Progenitor cell of endocrine pancreas (in vitro differentiated cells): Measurements from ENCODE around the gene WDR44. TPM values are rescaled to one million over a fixed set of nuclear protein-coding genes. Genes with fewer than 3 reads are reported as not detected.

ENCODE experiments used
- DNase-seq: peaks from one replicate; pipeline ENCODE4 v3.0.0; 2021; ENCODE audit warnings: low spot score; ENCODE audit not compliant: unreplicated experiment
- H3K27ac Mint-ChIP-seq: 2 replicates; pipeline ENCODE4 v1.8.0; 2021; ENCODE audit warnings: mild to moderate bottlenecking, moderate library complexity, mixed read lengths
- H3K27me3 Mint-ChIP-seq: 2 replicates; pipeline ENCODE4 v1.8.0; 2021; ENCODE audit warnings: mixed read lengths
- H3K36me3 Mint-ChIP-seq: 2 replicates; pipeline ENCODE4 v1.8.0; 2022; ENCODE audit warnings: mixed read lengths; ENCODE audit not compliant: insufficient read depth
- H3K4me1 Mint-ChIP-seq: 2 replicates; pipeline ENCODE4 v1.8.0; 2021; ENCODE audit warnings: low read depth, mixed read lengths
- H3K4me3 Mint-ChIP-seq: 2 replicates; pipeline ENCODE4 v1.8.0; 2021; ENCODE audit warnings: low read depth, mild to moderate bottlenecking, moderate library complexity, mixed read lengths
- H3K9me3 Mint-ChIP-seq: 2 replicates; pipeline ENCODE4 v1.8.0; 2021; ENCODE audit warnings: low read depth, mixed read lengths
- total RNA-seq: library from RNA; stranded (reverse); gene quantifications from 2 replicates; pipeline ENCODE4 v1.2.1, GENCODE V29; 2021
- TF ChIP-seq, protein P1 (sequence below): fragments of 200-600 bp; sonication (generic); IDR thresholded peaks from one replicate; pipeline ENCODE4 v1.5.0; 2021; ENCODE audit warnings: antibody characterized with exemption, mild to moderate bottlenecking; ENCODE audit not compliant: unreplicated experiment

The WDR44 gene
- total RNA-seq, 1 donor from 2014 or later: 11.8 TPM

GRCh38 chrX:118370921-118371624, 25.2 kb downstream of the WDR44 start:
- TF ChIP-seq, protein P1, sequence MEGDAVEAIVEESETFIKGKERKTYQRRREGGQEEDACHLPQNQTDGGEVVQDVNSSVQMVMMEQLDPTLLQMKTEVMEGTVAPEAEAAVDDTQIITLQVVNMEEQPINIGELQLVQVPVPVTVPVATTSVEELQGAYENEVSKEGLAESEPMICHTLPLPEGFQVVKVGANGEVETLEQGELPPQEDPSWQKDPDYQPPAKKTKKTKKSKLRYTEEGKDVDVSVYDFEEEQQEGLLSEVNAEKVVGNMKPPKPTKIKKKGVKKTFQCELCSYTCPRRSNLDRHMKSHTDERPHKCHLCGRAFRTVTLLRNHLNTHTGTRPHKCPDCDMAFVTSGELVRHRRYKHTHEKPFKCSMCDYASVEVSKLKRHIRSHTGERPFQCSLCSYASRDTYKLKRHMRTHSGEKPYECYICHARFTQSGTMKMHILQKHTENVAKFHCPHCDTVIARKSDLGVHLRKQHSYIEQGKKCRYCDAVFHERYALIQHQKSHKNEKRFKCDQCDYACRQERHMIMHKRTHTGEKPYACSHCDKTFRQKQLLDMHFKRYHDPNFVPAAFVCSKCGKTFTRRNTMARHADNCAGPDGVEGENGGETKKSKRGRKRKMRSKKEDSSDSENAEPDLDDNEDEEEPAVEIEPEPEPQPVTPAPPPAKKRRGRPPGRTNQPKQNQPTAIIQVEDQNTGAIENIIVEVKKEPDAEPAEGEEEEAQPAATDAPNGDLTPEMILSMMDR: no peak

GRCh38 chrX:118373538-118373937, 27.6 kb downstream of the WDR44 start:
- H3K27ac Mint-ChIP-seq: no peak overlapping the region
- TF ChIP-seq, protein P1: no peak
- H3K9me3 Mint-ChIP-seq: peaks cover 9% of the 10 kb centered on the region
- no peak for DNase-seq
- no peak overlapping the region for H3K4me3 Mint-ChIP-seq
- peaks cover 6% of the 10 kb centered on the region for H3K36me3 Mint-ChIP-seq
- H3K27me3 Mint-ChIP-seq: no peaks in the 10 kb centered on the region
- H3K4me1 Mint-ChIP-seq: peaks cover 6% of the 10 kb centered on the region

More at GRCh38 chrX:118370921-118371624, 25.2 kb downstream of the WDR44 start:
- Mint-ChIP-seq H3K27ac (no peak overlapping the region), H3K9me3 (peaks cover 11% of the 10 kb centered on the region), H3K27me3 (no peaks in the 10 kb centered on the region), H3K4me3 (no peak overlapping the region), H3K36me3 (peaks cover 9% of the 10 kb centered on the region), H3K4me1 (peaks cover 6% of the 10 kb centered on the region)
- DNase-seq: no peak

DNA sequence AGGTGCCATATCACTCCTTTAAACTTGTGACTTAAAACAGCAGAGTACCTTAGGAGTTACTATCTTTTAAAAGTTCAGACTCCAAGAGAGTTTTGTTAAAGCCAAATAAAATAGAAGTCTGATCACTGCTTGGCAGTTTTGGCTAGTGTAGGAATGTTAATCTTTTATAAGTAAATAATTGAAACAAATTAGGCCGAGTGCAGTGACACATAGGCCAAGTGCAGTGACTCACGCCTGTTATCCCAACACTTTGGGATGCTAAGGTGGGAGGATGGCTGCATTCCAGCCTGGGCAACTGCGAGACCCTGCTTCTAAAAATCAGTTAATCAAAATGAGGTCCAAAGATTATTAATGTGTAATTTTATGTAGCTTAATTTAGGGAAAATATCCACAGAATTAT, 37.2 kb downstream of the WDR44 start:
- H3K27me3 Mint-ChIP-seq: no peaks in the 10 kb centered on the region
- no peaks in the 10 kb centered on the region for H3K36me3 Mint-ChIP-seq
- H3K4me3 Mint-ChIP-seq: no peak overlapping the region
- peaks cover 12% of the 10 kb centered on the region for H3K9me3 Mint-ChIP-seq
- H3K4me1 Mint-ChIP-seq: no peaks in the 10 kb centered on the region
- DNase-seq: no peak
- H3K27ac Mint-ChIP-seq: no peak overlapping the region
- TF ChIP-seq, protein P1: no peak

GRCh38 chrX:118392716-118393115, 46.8 kb downstream of the WDR44 start:
- H3K27ac Mint-ChIP-seq: peak overlapping the region; percentile 37
- H3K4me1 Mint-ChIP-seq: no peaks in the 10 kb centered on the region
- no peak overlapping the region for H3K4me3 Mint-ChIP-seq
- H3K27me3 Mint-ChIP-seq: no peaks in the 10 kb centered on the region
- TF ChIP-seq, protein P1: no peak
- peaks cover 8% of the 10 kb centered on the region for H3K36me3 Mint-ChIP-seq
- H3K9me3 Mint-ChIP-seq: peaks cover 3% of the 10 kb centered on the region
- no peak for DNase-seq

DNA sequence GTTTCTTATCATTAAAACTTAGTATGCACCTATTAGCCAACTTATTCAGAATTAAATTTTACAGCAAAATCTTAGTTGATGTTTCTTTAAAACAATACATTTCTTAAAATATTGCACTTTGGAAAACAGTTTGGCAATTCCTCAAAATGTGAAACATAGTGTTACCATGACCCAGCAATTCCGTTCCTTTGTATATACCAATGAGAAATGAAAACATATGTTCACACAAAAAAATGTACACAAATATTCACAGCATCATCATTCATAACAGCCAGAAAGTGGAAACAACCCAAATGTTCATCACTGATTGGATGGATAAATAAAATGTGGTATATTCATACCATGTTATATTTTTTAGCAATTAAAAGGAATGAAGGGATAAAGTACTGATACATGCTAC, 50.2 kb downstream of the WDR44 start:
- Mint-ChIP-seq H3K27ac (no peak overlapping the region), H3K9me3 (peaks cover 1% of the 10 kb centered on the region), H3K4me1 (no peaks in the 10 kb centered on the region), H3K27me3 (no peaks in the 10 kb centered on the region), H3K4me3 (no peak overlapping the region), H3K36me3 (peaks cover 15% of the 10 kb centered on the region)
- TF ChIP-seq, protein P1: no peak
- no peak for DNase-seq
